HG03103 (cell line): ENCODE data around the gene PCYOX1L.
A peak's percentile ranks its signal among the peaks of the same experiment; 100 is the strongest.

Source experiments
- ATAC-seq: cut with Tn5 transposase; IDR thresholded peaks from one replicate; pipeline ENCODE4 v1.9.1; 2021; ENCODE audit warnings: low read depth; ENCODE audit not compliant: unreplicated experiment

The PCYOX1L gene

GRCh38 chr5:149333711-149334443 lies 24.0 kb upstream of the PCYOX1L start:
- ATAC-seq = no peak

- no peak for ATAC-seq
These were observed 20.1 kb upstream of the PCYOX1L start for GRCh38 chr5:149337736-149338135.

GRCh38 chr5:149338364-149338763 lies 19.5 kb upstream of the PCYOX1L start:
- ATAC-seq = no peak

- ATAC-seq = no peak
These were observed 16.9 kb upstream of the PCYOX1L start for GRCh38 chr5:149340920-149341319.

- no peak for ATAC-seq
These were observed 16.0 kb upstream of the PCYOX1L start for GRCh38 chr5:149341876-149342275.

- no peak for ATAC-seq
These were observed 13.7 kb upstream of the PCYOX1L start for GRCh38 chr5:149344151-149344550.

GRCh38 chr5:149345147-149345891 lies 12.5 kb upstream of the PCYOX1L start, which contains the start of gene GRPEL2:
Gene GRPEL2 (plus strand): TSS chr5:149345499. CDS start chr5:149345540, 41 bp downstream.
- peak; percentile 98 for ATAC-seq

GRCh38 chr5:149345892-149346222 lies 12.0 kb upstream of the PCYOX1L start:
- ATAC-seq = no peak

GRCh38 chr5:149348518-149348917 lies 9.3 kb upstream of the PCYOX1L start:
- ATAC-seq = no peak

GRCh38 chr5:149349382-149349781 lies 8.5 kb upstream of the PCYOX1L start:
- no peak for ATAC-seq

GRCh38 chr5:149352169-149352568 lies 5.7 kb upstream of the PCYOX1L start:
- no peak for ATAC-seq

- no peak for ATAC-seq
These were observed 3.9 kb upstream of the PCYOX1L start for GRCh38 chr5:149353911-149354310.

GRCh38 chr5:149355688-149356087 lies 2.2 kb upstream of the PCYOX1L start:
- no peak for ATAC-seq

- ATAC-seq = no peak
These were observed 1.5 kb upstream of the PCYOX1L start for GRCh38 chr5:149356391-149356790.

GRCh38 chr5:149358294-149358651 lies 427 bp downstream of the PCYOX1L start:
- ATAC-seq = peak; percentile 11

- no peak for ATAC-seq
These were observed 1.1 kb downstream of the PCYOX1L start for GRCh38 chr5:149358868-149359495.

GRCh38 chr5:149360272-149360671 lies 2.4 kb downstream of the PCYOX1L start:
- ATAC-seq = no peak

GRCh38 chr5:149362541-149362940 lies 4.7 kb downstream of the PCYOX1L start:
- ATAC-seq = no peak

GRCh38 chr5:149363358-149363757 lies 5.5 kb downstream of the PCYOX1L start:
- ATAC-seq = no peak

GRCh38 chr5:149363936-149364335 lies 6.1 kb downstream of the PCYOX1L start:
- ATAC-seq = no peak

GRCh38 chr5:149364719-149365118 lies 6.9 kb downstream of the PCYOX1L start:
- no peak for ATAC-seq

GRCh38 chr5:149365418-149365817 lies 7.6 kb downstream of the PCYOX1L start:
- ATAC-seq = no peak
